SKM-1 treated with dmso at 0.1 percent for 144 hours (cell line): Measurements from ENCODE around the gene STAB1.

Experiments used
- DNase-seq: peaks from one replicate; lab custom pipeline; 2025; ENCODE audit not compliant: unreplicated experiment; lab: John Stamatoyannopoulos, UW

Gene STAB1

GRCh38 chr3:52506266-52506966, 11.3 kb downstream of the STAB1 start:
- no peak for DNase-seq

GRCh38 chr3:52507359-52507758, 12.2 kb downstream of the STAB1 start:
- no peak for DNase-seq

- DNase-seq = no peak
These were observed 14.7 kb downstream of the STAB1 start for GRCh38 chr3:52509753-52510328.

- no peak for DNase-seq
These were observed 16.4 kb downstream of the STAB1 start for GRCh38 chr3:52511509-52511908.

- no peak for DNase-seq
These were observed 17.0 kb downstream of the STAB1 start for GRCh38 chr3:52512105-52512504.

GRCh38 chr3:52512727-52513126, 17.6 kb downstream of the STAB1 start:
- DNase-seq = no peak

- DNase-seq = no peak
These were observed 18.1 kb downstream of the STAB1 start for GRCh38 chr3:52513281-52513680.

- no peak for DNase-seq
These were observed 19.4 kb downstream of the STAB1 start for GRCh38 chr3:52514576-52514975.

GRCh38 chr3:52515192-52515591, 20.1 kb downstream of the STAB1 start:
- no peak for DNase-seq

GRCh38 chr3:52516509-52517195, 21.5 kb downstream of the STAB1 start:
- DNase-seq = no peak

GRCh38 chr3:52517796-52518722, 22.9 kb downstream of the STAB1 start:
- DNase-seq = no peak

- no peak for DNase-seq
These were observed 23.7 kb downstream of the STAB1 start for GRCh38 chr3:52518723-52519444.

GRCh38 chr3:52519445-52520140, 24.5 kb downstream of the STAB1 start:
- no peak for DNase-seq

GRCh38 chr3:52520141-52520667, 25.1 kb downstream of the STAB1 start:
- no peak for DNase-seq

- no peak for DNase-seq
These were observed 25.8 kb downstream of the STAB1 start for GRCh38 chr3:52520716-52521487.

GRCh38 chr3:52521488-52521824, 26.3 kb downstream of the STAB1 start:
- DNase-seq = no peak

- DNase-seq = no peak
These were observed 26.9 kb downstream of the STAB1 start for GRCh38 chr3:52521881-52522650.

- no peak for DNase-seq
These were observed 27.6 kb downstream of the STAB1 start for GRCh38 chr3:52522651-52523251.
